ENCODE results near the gene TEAD1. TPM values are rescaled to one million over a fixed set of nuclear protein-coding genes. Genes with fewer than 3 reads are reported as not detected.

TEAD1 gene
- total and polyA plus RNA-seq, 10 of the 15 experiments (the other 5 are each of a cell fraction or from before 2014, with no cell fraction given): 0.01 to 0.59 (median 0.04) TPM; not detected in 6

DNA sequence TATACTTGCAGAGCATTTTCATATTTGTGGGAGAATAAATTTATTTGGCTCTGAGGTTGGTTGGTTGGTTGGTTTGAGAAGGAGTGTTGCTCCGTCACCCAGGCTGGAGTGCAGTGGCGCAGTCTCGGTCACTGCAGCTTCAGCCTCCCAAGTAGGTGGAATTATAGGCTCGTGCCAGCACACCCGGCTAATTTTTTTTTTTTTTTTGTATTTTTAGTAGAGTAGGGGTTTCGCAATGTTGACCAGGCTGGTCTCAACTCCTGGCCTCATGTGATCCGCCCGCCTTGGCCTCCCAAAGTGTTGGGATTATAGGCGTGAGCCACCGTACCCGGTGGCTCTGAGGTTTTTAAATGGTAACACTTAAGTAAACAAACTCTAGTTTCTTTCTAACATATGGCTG lies 161.1 kb downstream of the TEAD1 start (continued):
- no peak for TF ChIP-seq CEBPZ (IDR thresholded peaks at IDR 0.05; ENCODE audit: low read depth, low read length)
- no peak for TF ChIP-seq WRNIP1 (IDR thresholded peaks at IDR 0.05; ENCODE audit: borderline replicate concordance, low read depth, low read length)
- TF ChIP-seq KDM1A (IDR thresholded peaks at IDR 0.05; ENCODE audit: borderline replicate concordance): no peak

DNA sequence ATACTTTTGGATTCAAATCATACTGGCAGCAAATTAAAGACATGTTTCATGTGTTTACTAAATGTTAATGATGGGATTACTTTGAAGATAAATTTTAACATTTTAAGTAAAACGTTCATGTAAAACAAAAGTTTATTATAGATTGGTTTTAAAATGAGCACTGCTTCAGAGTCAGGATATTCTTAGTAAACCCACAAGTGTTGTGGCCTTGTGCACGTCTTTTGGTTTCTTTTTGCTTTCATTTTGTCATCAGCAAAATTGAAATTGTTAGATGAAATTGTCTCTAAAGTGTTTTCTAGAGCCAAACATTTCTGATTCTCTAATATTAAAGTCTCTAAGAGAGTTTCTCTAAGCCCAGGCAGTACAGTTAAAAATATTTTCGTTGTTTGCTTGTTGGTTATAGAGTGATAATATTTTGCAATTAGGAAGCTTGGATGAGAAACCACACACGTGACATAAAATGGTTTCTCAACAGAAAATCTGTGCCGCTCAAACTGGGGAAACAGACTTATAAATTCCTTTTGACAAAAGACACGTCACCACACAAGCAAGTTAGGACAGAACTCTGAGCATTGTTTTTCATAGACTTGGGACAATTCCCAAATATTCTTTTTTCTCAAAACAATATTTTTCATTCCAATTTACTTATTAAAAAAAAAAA lies 164.4 kb downstream of the TEAD1 start:
- TF ChIP-seq MXI1 (IDR thresholded peaks at IDR 0.05; ENCODE audit: low read depth, low read length): no peak
- TF ChIP-seq E4F1 (IDR thresholded peaks at IDR 0.05; ENCODE audit: borderline replicate concordance, partially characterized antibody): no peak
- no peak for TF ChIP-seq POLR2AphosphoS5 (IDR thresholded peaks at IDR 0.05; ENCODE audit: low read length)
- TF ChIP-seq WRNIP1 (IDR thresholded peaks at IDR 0.05; ENCODE audit: borderline replicate concordance, low read depth, low read length): no peak
- no peak for TF ChIP-seq ATF7 (IDR thresholded peaks at IDR 0.05; ENCODE audit: low read depth)
- no peak for TF ChIP-seq PML (IDR thresholded peaks at IDR 0.05; ENCODE audit: low read length)
- Histone ChIP-seq H3K27me3 (replicated peaks in 1 of 2; ENCODE audit: control insufficient read depth in 2 of 2, insufficient read depth in 2 of 2, low read length in 1 of 2) (no peaks in the 10 kb centered on the region), H3K79me2 (ENCODE audit: control insufficient read depth, insufficient read depth, low read length) (no peaks in the 10 kb centered on the region), H3K4me1 (ENCODE audit: control insufficient read depth, insufficient read depth, low read length) (no peaks in the 10 kb centered on the region), H3K9ac (ENCODE audit: control insufficient read depth, insufficient read depth, low read length) (no peak overlapping the region), H4K20me1 (ENCODE audit: control insufficient read depth, insufficient read depth) (no peaks in the 10 kb centered on the region), H3K4me3 (no peak overlapping the region), H3K4me2 (ENCODE audit: control insufficient read depth, insufficient read depth) (peak overlapping the region; percentile 7; the same call in 1 of the 2 replicates), H2AFZ (ENCODE audit: control insufficient read depth, low read depth, low read length) (no peak overlapping the region), H3K9me3 (replicated peaks; ENCODE audit: control insufficient read depth, insufficient read depth, low read length) (no peaks in the 10 kb centered on the region; the same call in 2 of the 3 replicates), H3K36me3 (ENCODE audit: control insufficient read depth in 2 of 2, insufficient read depth in 2 of 2, low read length in 1 of 2) (no peaks in the 10 kb centered on the region), H3K27ac (ENCODE audit: control insufficient read depth, insufficient read depth) (no peak overlapping the region)
- FAIRE-seq (no peak), DNase-seq (ENCODE audit: low read depth, low spot score) (no peak), ATAC-seq (no peak)
- in situ Hi-C loops (cut with MboI) (no loop called here), intact Hi-C loops (cut with micrococcal nuclease; ENCODE audit: unreplicated experiment) (no loop called here)
- ChIA-PET SMC1A (ENCODE audit: uncharacterized antibody, unreplicated experiment) (no interaction called here), RAD21 (ENCODE audit: unreplicated experiment) (no interaction called here), CTCF (no interaction called here), POLR2A (no interaction called here)
- no TSS peak for BruUV-seq (replicated peaks)
- WGBS (ENCODE audit: insufficient coverage, insufficient replicate concordance, low lambda C conversion rate, missing lambda C conversion rate): 36% methylated on average over 6 of the region's 6 CpGs
